ENCODE data around the gene NAA10.

DNA sequence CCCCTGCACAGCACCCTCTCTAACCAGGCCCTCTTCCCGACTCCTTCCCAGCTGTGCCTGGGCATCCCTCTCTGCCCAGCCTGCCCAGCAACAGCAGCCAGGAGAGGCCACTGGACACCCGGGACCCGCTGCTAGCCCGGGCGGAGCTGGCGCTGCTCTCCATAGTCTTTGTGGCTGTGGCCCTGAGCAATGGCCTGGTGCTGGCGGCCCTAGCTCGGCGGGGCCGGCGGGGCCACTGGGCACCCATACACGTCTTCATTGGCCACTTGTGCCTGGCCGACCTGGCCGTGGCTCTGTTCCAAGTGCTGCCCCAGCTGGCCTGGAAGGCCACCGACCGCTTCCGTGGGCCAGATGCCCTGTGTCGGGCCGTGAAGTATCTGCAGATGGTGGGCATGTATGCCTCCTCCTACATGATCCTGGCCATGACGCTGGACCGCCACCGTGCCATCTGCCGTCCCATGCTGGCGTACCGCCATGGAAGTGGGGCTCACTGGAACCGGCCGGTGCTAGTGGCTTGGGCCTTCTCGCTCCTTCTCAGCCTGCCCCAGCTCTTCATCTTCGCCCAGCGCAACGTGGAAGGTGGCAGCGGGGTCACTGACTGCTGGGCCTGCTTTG lies 29.2 kb downstream of the NAA10 start:
- TF ChIP-seq EP300 (IDR thresholded peaks at IDR 0.05; ENCODE audit: borderline replicate concordance) (no peak), MAX (IDR thresholded peaks at IDR 0.05) (no peak), CREB1 (IDR thresholded peaks at IDR 0.05; ENCODE audit: low read depth) (no peak), CEBPB (IDR thresholded peaks at IDR 0.05) (no peak), TEAD4 (IDR thresholded peaks at IDR 0.05) (no peak), ZBTB7A (IDR thresholded peaks at IDR 0.05; ENCODE audit: low read depth) (no peak), EGR1 (IDR thresholded peaks at IDR 0.05) (no peak), YY1 (IDR thresholded peaks at IDR 0.05; ENCODE audit: low read depth) (no peak), FOXM1 (IDR thresholded peaks at IDR 0.05; ENCODE audit: borderline replicate concordance, low read depth) (no peak), TAF1 (IDR thresholded peaks at IDR 0.05; ENCODE audit: low read depth) (no peak), RAD21 (IDR thresholded peaks at IDR 0.05; ENCODE audit: low read depth) (no peak), TCF12 (IDR thresholded peaks at IDR 0.05; ENCODE audit: low read depth) (no peak)
- TF ChIP-seq, protein P1, sequence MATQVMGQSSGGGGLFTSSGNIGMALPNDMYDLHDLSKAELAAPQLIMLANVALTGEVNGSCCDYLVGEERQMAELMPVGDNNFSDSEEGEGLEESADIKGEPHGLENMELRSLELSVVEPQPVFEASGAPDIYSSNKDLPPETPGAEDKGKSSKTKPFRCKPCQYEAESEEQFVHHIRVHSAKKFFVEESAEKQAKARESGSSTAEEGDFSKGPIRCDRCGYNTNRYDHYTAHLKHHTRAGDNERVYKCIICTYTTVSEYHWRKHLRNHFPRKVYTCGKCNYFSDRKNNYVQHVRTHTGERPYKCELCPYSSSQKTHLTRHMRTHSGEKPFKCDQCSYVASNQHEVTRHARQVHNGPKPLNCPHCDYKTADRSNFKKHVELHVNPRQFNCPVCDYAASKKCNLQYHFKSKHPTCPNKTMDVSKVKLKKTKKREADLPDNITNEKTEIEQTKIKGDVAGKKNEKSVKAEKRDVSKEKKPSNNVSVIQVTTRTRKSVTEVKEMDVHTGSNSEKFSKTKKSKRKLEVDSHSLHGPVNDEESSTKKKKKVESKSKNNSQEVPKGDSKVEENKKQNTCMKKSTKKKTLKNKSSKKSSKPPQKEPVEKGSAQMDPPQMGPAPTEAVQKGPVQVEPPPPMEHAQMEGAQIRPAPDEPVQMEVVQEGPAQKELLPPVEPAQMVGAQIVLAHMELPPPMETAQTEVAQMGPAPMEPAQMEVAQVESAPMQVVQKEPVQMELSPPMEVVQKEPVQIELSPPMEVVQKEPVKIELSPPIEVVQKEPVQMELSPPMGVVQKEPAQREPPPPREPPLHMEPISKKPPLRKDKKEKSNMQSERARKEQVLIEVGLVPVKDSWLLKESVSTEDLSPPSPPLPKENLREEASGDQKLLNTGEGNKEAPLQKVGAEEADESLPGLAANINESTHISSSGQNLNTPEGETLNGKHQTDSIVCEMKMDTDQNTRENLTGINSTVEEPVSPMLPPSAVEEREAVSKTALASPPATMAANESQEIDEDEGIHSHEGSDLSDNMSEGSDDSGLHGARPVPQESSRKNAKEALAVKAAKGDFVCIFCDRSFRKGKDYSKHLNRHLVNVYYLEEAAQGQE (IDR thresholded peaks at IDR 0.05; ENCODE audit: low read depth): no peak
- TF ChIP-seq, protein P2, sequence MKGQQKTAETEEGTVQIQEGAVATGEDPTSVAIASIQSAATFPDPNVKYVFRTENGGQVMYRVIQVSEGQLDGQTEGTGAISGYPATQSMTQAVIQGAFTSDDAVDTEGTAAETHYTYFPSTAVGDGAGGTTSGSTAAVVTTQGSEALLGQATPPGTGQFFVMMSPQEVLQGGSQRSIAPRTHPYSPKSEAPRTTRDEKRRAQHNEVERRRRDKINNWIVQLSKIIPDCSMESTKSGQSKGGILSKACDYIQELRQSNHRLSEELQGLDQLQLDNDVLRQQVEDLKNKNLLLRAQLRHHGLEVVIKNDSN (IDR thresholded peaks at IDR 0.05): no peak

All from Ishikawa (cell line).